CD4-positive, alpha-beta T cell treated with Interleukin-6 at 100 ng/mL for 8 hours (primary cell): ENCODE results near the gene SLC9A3.

Experiments used
- DNase-seq: peaks from one replicate; pipeline ENCODE4 v3.0.0-alpha.2; 2020; ENCODE audit warnings: mixed read lengths, low spot score

SLC9A3 gene

DNA sequence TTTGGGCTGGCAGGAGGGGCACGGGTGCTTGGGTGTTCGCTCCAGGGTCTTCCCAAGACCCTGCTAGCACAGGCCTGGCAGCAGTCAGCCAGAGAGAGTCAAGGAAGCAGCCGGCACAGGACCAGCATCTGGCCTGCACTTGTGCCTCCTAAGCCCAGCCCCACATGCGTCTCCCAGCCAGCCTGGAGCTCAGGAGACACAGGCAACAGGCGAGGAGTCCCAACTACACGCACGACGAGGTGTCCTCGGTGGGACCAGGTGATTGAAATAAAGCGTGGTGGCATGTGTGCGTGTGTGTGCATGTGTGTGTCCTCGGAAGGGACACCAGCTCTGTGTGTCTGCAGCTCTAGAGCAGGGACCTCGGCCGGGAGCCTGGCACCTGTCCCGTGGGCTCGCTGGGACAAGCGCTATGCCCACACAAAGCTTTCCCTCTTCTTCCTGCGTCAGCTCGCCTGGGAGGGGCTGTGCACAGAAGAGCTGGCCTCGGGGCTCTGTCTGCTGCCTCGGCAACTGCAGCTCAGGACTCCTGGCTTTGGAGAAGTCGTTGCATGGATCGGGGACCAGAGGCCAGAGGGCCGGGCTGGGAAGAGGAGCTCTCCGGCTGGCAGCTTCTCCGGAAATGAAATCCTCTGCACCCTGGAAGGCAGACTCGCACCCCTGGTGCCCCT lies 14.7 kb upstream of the SLC9A3 start:
- DNase-seq: no peak

DNA sequence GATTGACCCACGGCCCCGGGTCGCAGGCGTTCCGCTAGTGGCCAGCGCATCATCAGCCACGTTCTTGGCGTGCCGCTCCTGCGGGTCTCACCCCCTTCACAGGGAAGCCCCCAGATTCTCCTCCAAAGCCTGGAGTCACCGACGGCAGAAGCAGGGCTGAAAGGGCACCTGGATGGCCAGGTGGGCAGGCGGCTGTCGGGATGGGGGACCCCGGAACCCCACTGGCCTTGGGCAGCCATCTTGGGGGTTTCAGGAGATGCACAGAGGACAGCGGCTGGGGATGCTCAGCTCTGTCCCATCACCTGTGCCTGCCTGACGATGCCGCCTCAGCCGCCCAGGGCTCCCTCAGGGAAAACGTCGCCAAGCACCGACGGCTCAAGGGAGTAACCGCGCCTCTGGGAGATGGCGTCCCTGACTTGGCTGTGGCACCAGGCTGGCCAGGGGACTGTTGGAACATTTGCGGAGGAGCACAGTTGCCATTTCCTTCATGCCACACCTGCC lies 14.1 kb upstream of the SLC9A3 start:
- DNase-seq: no peak

DNA sequence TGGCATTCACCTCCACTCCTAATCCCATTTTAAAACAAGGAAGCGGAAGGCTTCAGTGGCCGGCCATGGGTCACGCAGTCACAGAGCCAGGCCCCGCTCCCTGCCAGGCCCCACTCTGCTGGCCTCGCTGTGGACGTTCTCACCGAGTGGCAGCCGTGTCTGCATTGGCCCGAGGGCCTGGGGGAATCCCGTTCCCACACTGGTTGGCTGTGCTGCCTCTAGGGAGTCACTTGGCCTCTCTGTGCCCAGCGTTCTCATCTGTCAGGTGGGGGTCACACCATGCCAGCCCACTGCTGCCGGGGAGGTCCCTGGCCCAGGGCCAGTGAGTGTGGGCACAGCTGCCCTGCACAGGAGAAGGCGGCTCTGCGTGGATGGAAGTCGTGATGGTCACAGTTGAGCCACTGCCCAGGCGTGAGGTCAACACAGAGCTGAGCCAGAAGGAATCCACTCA lies 13.4 kb upstream of the SLC9A3 start:
- DNase-seq: no peak

DNA sequence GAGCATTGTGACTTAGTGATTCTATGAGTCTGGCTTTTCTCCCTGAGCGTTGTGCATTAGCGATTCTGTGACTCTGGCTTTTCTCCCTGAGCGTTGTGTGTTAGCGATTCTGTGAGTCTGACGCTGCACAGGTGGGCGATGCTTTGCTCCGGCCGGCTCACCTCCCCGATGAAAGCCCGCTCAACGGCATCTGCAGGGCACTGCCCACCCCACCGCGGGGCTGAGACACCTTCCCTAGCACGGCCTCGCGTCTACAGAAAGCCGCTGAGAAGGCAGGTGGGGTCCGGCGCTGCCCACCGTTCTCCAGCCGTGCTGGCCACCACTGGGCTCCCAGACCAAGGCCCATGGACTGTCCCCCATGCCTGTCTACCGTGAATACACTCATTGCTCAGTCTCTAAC lies 12.8 kb upstream of the SLC9A3 start:
- DNase-seq: no peak

DNA sequence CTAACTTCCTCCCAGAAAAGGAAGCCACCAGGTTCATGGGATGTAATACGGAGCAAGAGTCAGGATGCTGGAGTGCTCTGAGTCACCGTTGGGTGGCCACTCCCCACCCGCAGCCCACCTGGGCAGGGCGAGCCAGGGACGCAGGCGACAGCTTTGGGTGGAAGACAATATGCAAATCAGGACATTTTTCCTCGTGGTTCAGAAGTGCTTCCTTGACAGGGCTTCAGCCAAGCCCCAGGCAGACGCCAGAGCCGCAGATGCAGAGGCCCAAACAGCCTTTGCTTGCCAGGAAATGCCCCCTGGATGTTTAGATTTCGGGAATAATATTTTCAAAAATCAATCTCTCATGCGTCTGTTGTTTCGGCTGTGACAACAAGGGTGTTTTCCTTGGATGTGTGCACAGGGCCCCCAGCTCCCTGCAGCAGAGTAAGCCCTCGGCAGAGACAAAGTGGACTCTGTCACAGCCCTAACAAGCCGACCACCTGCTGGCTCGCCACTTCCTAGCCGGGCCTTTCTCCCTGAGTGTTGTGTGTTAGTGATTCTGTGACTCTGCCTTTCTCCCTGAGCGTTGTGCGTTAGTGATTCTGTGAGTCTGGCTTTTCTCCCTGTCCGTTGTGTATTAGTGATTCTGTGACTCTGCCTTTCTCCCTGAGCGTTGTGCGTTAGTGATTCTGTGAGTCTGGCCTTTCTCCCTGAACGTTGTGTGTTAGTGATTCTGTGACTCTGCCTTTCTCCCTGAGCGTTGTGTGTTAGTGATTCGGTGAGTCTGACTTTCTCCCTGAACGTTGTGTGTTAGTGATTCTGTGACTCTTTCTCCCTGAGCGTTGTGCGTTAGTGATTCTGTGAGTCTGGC lies 11.8 kb upstream of the SLC9A3 start:
- DNase-seq: no peak

DNA sequence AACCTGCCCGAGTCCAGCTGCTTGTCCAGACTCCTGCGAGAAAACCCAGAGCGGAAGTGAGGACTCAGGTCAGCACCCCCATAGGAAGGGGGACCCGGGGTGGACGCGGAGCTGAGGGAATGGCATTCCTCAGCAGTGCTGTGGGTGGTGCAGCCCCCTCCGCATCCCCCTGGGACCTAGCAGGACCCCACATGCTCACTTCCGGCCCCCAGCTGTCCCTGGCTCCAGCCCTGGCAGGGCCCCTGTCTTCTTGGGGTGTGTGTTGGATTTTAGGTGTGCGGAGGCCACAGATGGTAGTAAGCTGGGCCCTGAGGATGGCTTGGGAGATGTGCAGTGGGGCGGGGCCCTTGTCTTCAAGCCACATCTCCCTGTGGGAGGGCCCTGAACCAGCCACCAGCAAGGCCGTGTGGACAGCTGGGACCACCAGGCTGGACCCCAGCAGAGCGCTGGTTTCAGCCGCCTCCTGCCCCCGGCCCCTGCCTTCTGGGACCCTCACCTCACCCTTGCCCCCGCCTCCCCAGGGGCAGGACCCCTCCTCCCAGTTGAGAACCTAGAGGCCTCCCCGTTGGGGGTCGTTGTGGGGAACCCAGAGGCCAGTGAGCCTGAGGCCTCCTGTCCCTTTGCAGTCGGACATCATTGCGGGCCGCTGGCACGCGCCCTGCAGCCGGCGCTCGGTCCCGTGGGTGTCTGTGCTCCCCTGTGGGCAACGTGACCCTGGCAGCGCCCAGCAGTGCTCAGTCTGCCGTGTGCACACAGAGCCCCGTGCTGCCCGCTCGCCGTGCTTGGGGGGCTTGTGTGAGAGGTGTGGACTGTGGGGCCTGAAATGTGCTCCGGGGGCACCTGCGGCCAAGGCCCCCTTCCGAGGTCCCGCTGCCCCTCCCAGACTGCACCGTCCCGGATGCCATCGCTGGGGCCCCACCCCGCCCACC lies 10.8 kb upstream of the SLC9A3 start:
- DNase-seq: no peak

DNA sequence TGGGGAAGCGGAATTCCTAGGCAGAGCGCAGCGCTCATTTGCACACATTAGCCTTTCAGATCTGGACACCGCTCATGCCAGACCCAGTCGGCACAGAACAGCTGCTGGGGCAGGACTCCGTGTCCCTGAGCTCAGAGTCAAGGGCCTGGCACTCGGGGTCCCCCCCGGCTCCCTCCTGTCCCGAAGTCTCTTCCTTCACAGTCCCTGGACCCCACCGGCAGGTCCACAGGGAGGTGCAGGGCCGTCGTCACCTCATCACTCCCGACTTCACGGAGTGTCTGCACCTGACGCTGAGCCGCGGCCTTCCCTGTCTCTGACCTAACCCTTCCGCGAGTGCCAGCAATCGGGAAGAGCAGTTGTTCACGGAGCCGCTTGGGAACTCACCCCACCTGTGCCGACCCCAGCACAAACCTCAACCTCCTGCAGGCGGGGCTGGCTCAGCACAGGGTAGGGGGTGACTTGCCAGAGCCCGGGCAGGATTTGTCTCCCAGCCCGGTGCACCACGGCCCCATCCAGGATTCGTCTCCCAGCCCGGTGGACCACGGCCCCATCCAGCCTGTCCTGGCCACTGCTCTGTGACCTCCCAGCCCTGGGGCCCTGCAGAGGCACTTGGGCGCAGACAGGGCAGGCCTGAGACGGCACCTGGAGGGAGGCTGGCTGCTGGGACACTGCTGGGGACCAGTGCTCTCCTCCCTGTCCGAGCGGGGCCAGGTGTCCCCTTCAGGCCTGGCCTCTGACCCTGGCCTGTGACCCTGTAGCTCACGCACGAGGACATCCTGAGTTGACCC lies 9.9 kb upstream of the SLC9A3 start:
- DNase-seq: no peak

DNA sequence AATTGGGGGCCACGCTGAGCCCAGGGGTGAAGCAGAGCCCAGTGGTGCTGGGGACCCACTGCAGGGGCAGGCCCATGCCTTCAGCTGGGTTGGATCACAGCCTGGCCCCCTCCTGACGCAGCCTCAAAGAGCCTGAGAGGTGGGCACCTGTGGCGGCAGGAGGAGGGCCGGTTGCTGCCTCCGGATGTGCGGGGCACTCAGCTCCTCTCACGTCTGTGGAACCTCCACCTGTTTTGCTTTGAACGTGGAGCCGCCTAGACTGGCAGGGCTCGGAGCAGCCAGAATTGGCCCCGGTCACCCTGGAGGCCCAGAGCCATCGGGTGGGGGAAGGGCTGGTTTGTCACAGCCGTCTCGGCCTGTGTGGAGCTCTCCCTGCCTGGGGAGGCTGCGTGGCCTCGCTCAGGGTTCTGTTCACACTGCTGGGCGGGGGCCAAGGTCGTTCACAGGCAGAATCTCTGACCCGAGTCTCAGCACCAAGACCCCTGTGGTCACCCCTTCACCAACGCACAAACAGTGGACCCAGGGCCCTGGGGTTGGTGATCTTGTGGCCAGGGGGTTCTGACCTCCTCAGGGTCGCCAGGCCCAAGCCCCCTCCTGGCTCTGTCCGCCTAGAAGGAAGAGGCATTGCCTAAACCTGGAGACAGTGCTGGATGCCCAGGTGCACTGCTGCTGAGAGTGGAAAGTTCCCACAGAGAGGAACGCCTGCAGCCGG lies 9.2 kb upstream of the SLC9A3 start:
- DNase-seq: no peak

DNA sequence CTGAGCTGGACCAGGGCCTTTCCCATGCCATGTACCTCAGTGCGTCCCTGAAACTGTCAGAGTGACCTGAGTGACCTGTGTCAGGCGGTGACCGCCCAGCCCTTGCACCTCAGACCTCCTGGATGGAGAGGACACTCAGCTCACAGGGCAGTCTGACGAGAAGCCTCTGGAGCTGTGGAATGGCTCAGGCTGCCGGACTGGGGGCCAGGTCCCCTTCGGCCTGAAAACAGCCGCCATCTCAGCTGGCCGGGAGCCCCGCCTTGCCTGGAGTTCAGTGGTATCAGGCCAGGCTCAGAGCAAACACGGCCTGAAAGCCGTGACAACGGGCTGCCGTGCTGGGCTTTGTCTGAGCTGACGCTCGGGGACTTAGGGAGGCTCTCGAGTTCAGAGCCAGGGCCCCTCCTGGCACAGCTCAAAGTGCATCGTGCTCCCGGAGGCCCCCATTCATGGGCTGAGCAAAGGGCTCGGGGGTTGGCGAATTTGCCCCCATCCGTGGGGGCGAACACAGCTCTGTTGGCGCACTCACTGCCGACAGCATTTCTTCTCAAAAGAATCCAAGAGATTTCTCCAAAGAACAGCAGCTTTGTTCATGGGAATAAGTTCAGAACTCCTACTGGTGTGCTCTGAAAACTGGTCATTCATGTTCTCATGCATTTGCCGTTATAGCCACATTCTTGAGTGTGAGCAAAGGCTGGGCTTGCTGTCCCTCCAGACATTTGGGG lies 8.4 kb upstream of the SLC9A3 start:
- no peak for DNase-seq

DNA sequence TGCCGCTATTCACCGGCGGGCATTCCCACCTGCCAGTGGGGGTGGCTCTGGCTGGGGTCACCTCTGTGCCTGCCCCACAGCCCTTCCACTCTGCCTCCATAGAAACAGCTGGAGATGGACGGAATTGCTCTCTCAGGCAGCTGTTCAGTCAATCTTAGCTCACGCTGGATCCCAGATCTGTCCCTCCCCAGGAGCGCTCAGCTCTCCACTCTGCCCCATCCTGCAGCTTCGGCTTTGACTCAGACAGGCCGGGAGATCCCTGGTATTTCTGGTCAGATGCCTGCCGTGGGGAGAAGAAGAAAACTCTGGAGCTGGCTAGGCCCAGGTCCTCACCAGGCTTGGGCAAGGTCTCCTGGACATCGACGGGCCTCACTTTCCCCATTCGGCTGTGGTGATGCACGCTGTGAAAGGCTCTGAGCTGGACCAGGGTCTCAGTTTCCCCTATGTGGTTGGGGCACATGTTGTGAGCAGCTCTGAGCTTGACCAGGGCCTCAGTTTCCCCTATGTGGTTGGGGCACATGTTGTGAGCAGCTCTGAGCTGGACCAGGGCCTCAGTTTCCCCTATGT lies 7.6 kb upstream of the SLC9A3 start:
- DNase-seq: no peak

DNA sequence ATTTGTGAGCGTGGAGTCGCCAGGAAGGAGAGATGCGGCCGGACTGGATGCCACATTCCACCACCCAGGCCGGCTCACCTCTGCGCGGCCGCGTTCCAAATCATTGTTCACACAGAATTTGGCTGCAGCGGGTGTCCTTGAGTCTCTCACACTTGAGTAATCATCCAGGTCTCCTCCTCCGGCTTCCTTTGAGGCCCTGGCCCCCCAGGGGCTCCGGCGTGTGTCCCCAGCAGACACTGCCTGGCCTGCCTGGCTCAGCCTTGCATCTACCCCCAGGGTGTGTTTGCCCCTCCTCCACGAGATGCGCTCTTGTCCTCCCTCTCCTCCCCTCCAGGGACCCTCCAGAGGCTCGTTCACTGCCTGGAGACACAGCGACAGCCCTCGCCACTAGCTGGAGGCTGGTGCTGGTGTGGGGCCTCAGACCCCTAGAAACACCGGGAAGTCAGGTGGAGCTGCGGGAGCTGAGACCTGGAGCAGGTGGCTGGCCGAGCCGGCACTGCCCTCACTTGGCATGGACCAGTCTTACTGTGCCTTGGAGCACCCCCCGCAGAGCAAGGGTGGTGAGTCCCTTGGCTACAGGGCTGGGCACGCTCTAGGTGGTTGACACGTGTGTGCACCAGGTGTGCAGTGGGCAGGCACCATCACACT lies 7.0 kb upstream of the SLC9A3 start:
- DNase-seq: no peak

DNA sequence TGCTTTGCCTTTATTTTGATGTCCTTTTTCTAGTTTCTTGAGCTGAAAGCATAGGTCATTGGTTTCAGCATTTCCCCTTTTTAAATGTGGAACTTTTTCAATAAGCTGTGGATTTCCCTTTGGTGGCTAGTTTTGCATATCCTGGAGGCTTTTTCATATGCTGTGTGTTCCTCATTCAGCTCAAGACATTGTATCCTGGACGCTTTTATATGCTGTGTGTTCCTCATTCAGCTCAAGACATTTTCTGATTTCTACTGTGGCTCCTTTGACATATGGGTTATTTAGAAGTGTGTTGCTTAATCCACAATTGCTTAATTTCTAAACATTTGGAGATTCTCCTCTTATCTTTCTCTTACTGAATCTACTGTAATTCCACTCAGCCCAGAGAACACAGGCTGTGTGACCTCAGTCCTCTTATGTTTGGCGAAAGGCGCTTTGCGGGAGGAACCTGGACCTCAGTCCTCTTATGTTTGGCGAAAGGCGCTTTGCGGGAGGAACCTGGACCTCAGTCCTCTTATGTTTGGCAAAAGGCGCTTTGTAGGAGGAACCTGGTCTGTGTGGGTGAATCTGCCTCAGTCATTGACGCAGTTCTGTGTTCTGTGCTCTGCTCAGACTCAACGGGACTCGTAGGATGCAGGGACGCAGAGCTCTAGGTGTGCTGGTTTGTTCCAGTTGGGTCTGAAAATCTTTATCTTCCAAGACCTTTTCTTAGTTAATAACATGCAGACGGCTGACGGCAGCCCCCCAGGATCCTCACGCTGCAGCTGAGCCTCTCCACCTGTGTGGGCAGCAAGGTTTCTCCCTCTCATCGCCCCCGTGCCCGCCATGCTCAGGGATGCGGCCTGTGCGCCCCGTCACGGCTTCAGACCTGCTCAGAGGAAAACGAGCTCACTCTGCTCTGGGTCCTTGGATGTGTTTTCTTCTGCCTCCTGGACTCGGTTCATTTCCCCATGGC lies 6.0 kb upstream of the SLC9A3 start:
- no peak for DNase-seq

DNA sequence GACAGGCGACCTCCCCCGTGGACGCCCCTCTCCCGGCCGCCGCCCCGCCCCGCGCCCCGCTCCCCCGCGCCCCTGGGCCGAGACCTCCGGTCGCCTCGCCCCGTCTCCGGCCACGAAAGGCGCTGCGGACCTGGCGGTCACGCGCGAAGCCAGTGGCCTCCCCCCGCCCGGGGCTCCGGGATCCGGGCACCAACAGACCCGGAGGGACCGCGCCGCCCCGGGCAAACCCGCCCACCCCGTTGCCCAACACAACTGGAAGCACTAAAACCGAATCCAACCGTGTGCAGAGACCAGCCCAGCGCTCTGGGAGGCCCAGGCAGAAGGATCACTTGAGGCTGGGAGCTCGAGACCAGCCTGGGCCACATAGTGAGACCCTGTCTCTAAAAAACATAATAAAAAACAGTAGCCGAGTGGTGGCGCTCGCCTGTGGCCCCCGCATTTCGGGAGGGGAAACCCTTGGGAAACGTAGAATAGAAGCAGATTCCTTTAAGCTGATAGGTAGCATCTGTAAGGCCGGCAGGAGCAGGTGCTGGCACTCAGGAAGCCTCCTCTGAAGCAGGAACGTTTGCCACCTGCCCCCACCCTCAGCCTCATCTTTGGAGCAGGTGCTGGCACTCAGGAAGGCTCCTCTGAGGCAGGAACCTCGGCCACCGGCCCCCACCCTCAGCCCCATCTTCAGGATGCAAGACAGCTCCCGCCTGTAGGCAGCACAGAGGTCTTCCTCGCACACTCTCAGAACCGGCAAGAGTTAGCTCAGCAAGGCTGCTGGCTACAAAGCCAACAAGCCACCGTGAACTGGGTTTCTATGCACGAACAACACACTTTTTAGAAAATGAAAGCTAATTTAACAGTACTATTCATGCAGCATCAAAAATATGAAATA lies 4.6 kb upstream of the SLC9A3 start:
- DNase-seq: no peak

DNA sequence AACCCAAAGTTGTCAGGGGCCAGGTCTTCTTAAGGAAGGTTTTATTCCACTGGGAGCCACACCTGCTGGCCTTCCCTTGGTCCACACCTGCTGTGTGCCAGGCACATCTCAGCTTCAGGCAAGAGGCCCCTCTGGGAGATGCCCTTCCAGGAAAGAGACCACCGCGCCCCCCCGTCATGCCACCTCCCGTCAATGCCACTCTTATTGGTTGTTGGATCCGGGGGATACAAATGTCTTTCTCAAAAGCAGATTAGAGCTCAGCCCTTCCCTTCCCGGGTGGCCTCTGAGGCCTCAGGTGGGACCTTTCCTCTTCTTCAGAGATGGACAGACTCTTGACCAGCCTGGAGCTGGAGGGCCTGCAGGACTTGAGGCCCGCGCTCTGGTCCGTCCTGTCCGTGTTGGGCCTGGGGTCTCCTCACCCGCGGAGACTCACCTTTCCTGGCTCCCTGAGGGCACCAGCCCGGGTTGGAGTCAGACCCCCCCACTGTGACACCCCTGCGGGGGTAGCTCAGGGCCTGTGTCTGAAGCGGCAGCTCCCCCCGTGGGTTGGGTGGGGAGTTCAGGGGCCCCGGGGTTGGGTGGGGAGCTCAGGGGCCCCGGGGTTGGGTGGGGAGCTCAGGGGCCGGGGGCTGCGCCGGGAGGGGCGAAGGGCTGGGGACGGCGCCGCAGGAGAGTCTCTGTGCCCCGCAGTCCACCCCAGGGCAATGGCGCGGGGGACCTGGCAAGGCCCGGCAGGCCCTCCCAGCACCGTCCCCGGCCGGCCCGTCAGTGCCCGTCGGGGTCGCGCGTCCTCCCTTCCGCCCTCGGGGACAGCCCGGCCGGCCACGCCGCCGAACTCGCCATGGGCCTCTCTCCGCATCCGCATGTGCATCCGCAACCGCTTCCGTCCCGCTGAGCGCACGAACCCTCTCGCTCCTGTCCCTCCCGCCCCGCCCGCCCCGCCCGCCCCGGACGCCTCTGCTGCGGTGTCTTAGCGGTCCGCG lies 3.7 kb upstream of the SLC9A3 start:
- no peak for DNase-seq

DNA sequence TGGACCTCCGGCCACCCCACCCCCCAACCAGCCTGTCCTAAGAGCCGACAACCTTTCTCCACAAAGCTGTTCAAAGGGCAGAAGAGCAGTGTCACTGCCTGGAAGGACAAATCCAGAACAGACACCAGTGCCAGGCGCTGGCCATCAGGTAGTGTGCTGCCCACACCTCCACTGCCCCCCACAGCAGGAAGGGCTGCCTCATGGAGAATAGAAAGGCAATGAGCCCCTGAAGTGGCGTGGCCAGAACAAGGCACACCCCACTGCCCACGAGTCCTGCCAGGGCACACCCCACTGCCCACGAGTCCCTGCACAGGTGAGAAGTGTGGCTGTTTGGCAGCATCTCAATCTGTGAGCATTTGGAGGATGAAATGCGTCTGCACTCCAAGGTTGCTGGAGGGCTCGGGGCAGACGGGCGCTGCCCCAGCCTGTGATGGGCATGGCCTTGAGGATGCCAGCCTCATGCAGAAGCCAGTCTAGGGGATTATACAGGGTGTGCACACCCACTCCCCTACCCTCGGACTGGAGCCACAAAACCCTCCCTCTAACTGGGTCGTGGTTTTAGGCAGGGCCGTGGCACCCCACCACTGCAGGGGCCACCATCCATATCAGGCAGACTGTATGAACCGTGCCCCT lies 2.3 kb upstream of the SLC9A3 start:
- no peak for DNase-seq
